SK-N-SH (cell line): ENCODE measurements around the gene TP73.

Source experiments
- CTCF ChIP-seq: fragments of 200-600 bp; sonication (generic); IDR thresholded peaks from 2 replicates; pipeline ENCODE4 v1.6.1; 2017; ENCODE audit warnings: antibody characterized with exemption, mild to moderate bottlenecking, moderate library complexity
- EZH2phosphoT487 ChIP-seq: fragments of 200-600 bp; sonication (generic); IDR thresholded peaks from 2 replicates; pipeline ENCODE4 v1.6.1; 2017; ENCODE audit warnings: low read depth, mixed run types, mild to moderate bottlenecking, antibody characterized with exemption, moderate library complexity, borderline replicate concordance
- POLR2AphosphoS5 ChIP-seq: IDR thresholded peaks from 2 replicates; pipeline ENCODE4 v1.6.1; 2012; ENCODE audit warnings: low read depth, low read length
- SIN3A ChIP-seq: IDR thresholded peaks from 2 replicates; pipeline ENCODE4 v1.6.1; 2012; ENCODE audit warnings: low read depth, mild to moderate bottlenecking, low read length, moderate library complexity, borderline replicate concordance
- SMC3 ChIP-seq: IDR thresholded peaks from 2 replicates; pipeline ENCODE4 v1.6.1; 2012; ENCODE audit warnings: low read depth, low read length, improper control_type of control experiment
- ZBTB33 ChIP-seq: IDR thresholded peaks from 2 replicates; pipeline ENCODE4 v1.4.0; 2012; ENCODE audit warnings: low read depth, borderline replicate concordance

- TF ChIP-seq CTCF: no peak
- no peak for TF ChIP-seq ZBTB33
- no peak for TF ChIP-seq POLR2AphosphoS5
- TF ChIP-seq SIN3A: no peak
- TF ChIP-seq SMC3: no peak
- no peak for TF ChIP-seq EZH2phosphoT487
Measured at GRCh38 chr1:3626025-3626424, 26.3 kb upstream of the TP73 start.
